Heart left ventricle (tissue), 13 donors: ENCODE data around the gene EZH1.

Experiments
- CTCF ChIP-seq, 12 donors: fragments of 200-600 bp; sonication (generic) in 4 of 12; IDR thresholded peaks; one replicate each; pipeline versions ENCODE4 v1.5.0 to v1.8.0; 2018 to 2022; ENCODE audit warnings: antibody characterized with exemption in 12 of 12, mild to moderate bottlenecking in 5 of 12
- POLR2A ChIP-seq, 2 donors: fragments of 450-650 bp; IDR thresholded peaks; one replicate each; pipeline ENCODE4 v1.6.1; 2017; ENCODE audit warnings: antibody characterized with exemption in 2 of 2, mild to moderate bottlenecking in 2 of 2, moderate library complexity in 2 of 2
- donor health status: ischemic (EF 13 %, LVEDD 7.1; RV severe dilation, severe dysfunction).
- donor health status: DM: no; HTN: yes; CAD: no.
- donor health status: DM: no; HTN: no; CAD: no.
- donor health status: ischemic (EF 25% LVEDD 6.9; RV normal size, moderate dysfunction).
- donor health status: ischemic (EF 25% LVEDD 5.7; RV mildly dilated, moderate dysfunction).
- donor health status: ischemic (EF 35%, LVEDD 5.7; RV mildly dilated, moderate dysfunction).
- donor health status: nonischemic (EF 11% LVEDD 7.7; RV severe dilation, severe dysfunction).
- donor health status: DM: yes; HTN: yes; CAD: no.
- donor health status: PGD.
- donor health status: ischemic (EF 29% LVEDD 5.4; RV normal size, mild dysfunction).
- donor health status: nonischemic (EF 23%, LVEDD 6.1; RV moderate dilation, normal function).

- no peak for TF ChIP-seq POLR2A (IDR thresholded peaks at IDR 0.05)
- TF ChIP-seq CTCF (IDR thresholded peaks at IDR 0.05), result no peak
These were observed 22.7 kb upstream of the EZH1 start for GRCh38 chr17:42767512-42767911.
